HK-2 (cell line): ENCODE results near the gene KRTAP19-8.

ENCODE experiments used
- DNase-seq: peaks from one replicate; pipeline ENCODE4 v3.0.0-alpha.2; 2018; ENCODE audit not compliant: unreplicated experiment

The KRTAP19-8 gene

GRCh38 chr21:31012133-31013089, 25.9 kb downstream of the KRTAP19-8 start:
- no peak for DNase-seq

GRCh38 chr21:31011412-31011811, 26.9 kb downstream of the KRTAP19-8 start:
- DNase-seq, result no peak

GRCh38 chr21:31008355-31008754, 29.9 kb downstream of the KRTAP19-8 start:
- DNase-seq, result no peak

GRCh38 chr21:31005019-31005418, 33.3 kb downstream of the KRTAP19-8 start:
- DNase-seq, result no peak

- DNase-seq, result no peak
Measured at GRCh38 chr21:31003471-31003870, 34.8 kb downstream of the KRTAP19-8 start.

- DNase-seq, result no peak
Measured at GRCh38 chr21:30997541-30997940, 40.7 kb downstream of the KRTAP19-8 start.

GRCh38 chr21:30996728-30997127, 41.5 kb downstream of the KRTAP19-8 start:
- no peak for DNase-seq

GRCh38 chr21:30994932-30995331, 43.3 kb downstream of the KRTAP19-8 start:
- DNase-seq, result no peak

GRCh38 chr21:30990514-30991262, 47.6 kb downstream of the KRTAP19-8 start:
- no peak for DNase-seq

- no peak for DNase-seq
Measured at GRCh38 chr21:30988706-30989105, 49.6 kb downstream of the KRTAP19-8 start.
